Fibroblast of mammary gland (primary cell): ENCODE data around the gene NDUFB11.
"Not testable (repeated sequence)": the region's sequence is repeated elsewhere in the genome, so short reads cannot be mapped to it uniquely, and the experiment has no call there.

Experiments
- DNase-seq: peaks from one replicate; pipeline ENCODE4 v3.0.0-alpha.2; 2010; ENCODE audit warnings: low read depth
- H3K4me3 ChIP-seq: 2 replicates; pipeline ENCODE4 v1.5.1; 2011; ENCODE audit warnings: low read depth, mild to moderate bottlenecking, low read length, moderate library complexity; ENCODE audit not compliant: control insufficient read depth
- CTCF ChIP-seq: conservative IDR thresholded peaks from 2 replicates; pipeline ENCODE4 v1.5.1; 2011; ENCODE audit warnings: low read depth, low read length, inconsistent platforms; ENCODE audit not compliant: control insufficient read depth, insufficient read depth

The NDUFB11 gene

GRCh38 chrX:47146936-47147859 is 2.7 kb upstream of the NDUFB11 start:
- DNase-seq, result no peak
- TF ChIP-seq CTCF, result no peak
- no peak overlapping the region for H3K4me3 ChIP-seq

GRCh38 chrX:47146121-47146935 is 1.8 kb upstream of the NDUFB11 start:
- DNase-seq, result no peak
- peak overlapping the region; percentile 80 for H3K4me3 ChIP-seq
- no peak for TF ChIP-seq CTCF

GRCh38 chrX:47145395-47146120 is 1.1 kb upstream of the NDUFB11 start:
- TF ChIP-seq CTCF, result no peak
- DNase-seq, result no peak

GRCh38 chrX:47143894-47144625 is 442 bp downstream of the NDUFB11 start:
- TF ChIP-seq CTCF, result no peak
- DNase-seq, result peak; percentile 33
- H3K4me3 ChIP-seq, result peak overlapping the region; percentile 80

More at GRCh38 chrX:47145395-47146120, 1.1 kb upstream of the NDUFB11 start:
- H3K4me3 ChIP-seq, result peak overlapping the region; percentile 80

GRCh38 chrX:47138171-47138570 is 6.3 kb downstream of the NDUFB11 start:
- no peak for TF ChIP-seq CTCF
- no peak overlapping the region for H3K4me3 ChIP-seq
- DNase-seq, result no peak

- peak; percentile 80 for DNase-seq
Observed at GRCh38 chrX:47135650-47136049, 8.9 kb downstream of the NDUFB11 start.

More at GRCh38 chrX:47135650-47136049, 8.9 kb downstream of the NDUFB11 start:
- H3K4me3 ChIP-seq, result not testable (repeated sequence)
